ENCODE measurements around the gene AK2.

The AK2 gene

GRCh38 chr1:33021567-33022431 is 14.9 kb downstream of the AK2 start:
- DNase-seq = no peak

- DNase-seq = no peak
Measured at GRCh38 chr1:33018112-33018511, 18.6 kb downstream of the AK2 start.

- no peak for DNase-seq
Measured at GRCh38 chr1:33017175-33017574, 19.5 kb downstream of the AK2 start.

GRCh38 chr1:33015216-33015615 is 21.5 kb downstream of the AK2 start:
- no peak for DNase-seq

- no peak for DNase-seq
Measured at GRCh38 chr1:33014464-33015163, 22.1 kb downstream of the AK2 start.

- no peak for DNase-seq
Measured at GRCh38 chr1:33013791-33014190, 22.9 kb downstream of the AK2 start.

- DNase-seq = no peak
Measured at GRCh38 chr1:33012165-33012564, 24.5 kb downstream of the AK2 start.

- no peak for DNase-seq
Measured at GRCh38 chr1:33010932-33011731, 25.6 kb downstream of the AK2 start.

- DNase-seq = no peak
Measured at GRCh38 chr1:33009561-33009960, 27.1 kb downstream of the AK2 start.

- DNase-seq = no peak
Measured at GRCh38 chr1:33008051-33008914, 28.4 kb downstream of the AK2 start.

- DNase-seq = no peak
Measured at GRCh38 chr1:33007190-33008050, 29.3 kb downstream of the AK2 start.

GRCh38 chr1:33005838-33006421 is 30.8 kb downstream of the AK2 start:
- DNase-seq = no peak

GRCh38 chr1:33005117-33005837 is 31.4 kb downstream of the AK2 start:
- no peak for DNase-seq

- no peak for DNase-seq
Measured at GRCh38 chr1:33004613-33005012, 32.1 kb downstream of the AK2 start.

GRCh38 chr1:33003657-33004056 is 33.0 kb downstream of the AK2 start:
- DNase-seq = no peak

GRCh38 chr1:33002006-33002405 is 34.7 kb downstream of the AK2 start:
- no peak for DNase-seq

- no peak for DNase-seq
Measured at GRCh38 chr1:33001282-33001681, 35.4 kb downstream of the AK2 start.

GRCh38 chr1:33000427-33001026 is 36.2 kb downstream of the AK2 start:
- no peak for DNase-seq

- no peak for DNase-seq
Measured at GRCh38 chr1:32998997-32999396, 37.7 kb downstream of the AK2 start.

- no peak for DNase-seq
Measured at GRCh38 chr1:32998064-32998463, 38.6 kb downstream of the AK2 start.
